Measurements from ENCODE around the gene PSTPIP2. TPM values are rescaled to one million over a fixed set of nuclear protein-coding genes. Genes with fewer than 3 reads are reported as not detected.

PSTPIP2 gene
- total RNA-seq, 2 experiments from 2014 or later = 21.6 to 22.0 TPM

Other genes starting within 250 kb of the PSTPIP2 start
- not detected for gene SIGLEC15, start 246.6 kb downstream of the PSTPIP2 start, total RNA-seq
- 10 to 100 TPM; 12.9 to 13.8 TPM for gene EPG5, start 104.9 kb downstream of the PSTPIP2 start, total RNA-seq
- 100 to 1,000 TPM; 519 to 526 TPM for gene ATP5F1A, start 26.0 kb upstream of the PSTPIP2 start, total RNA-seq
- 10 to 100 TPM; 61.1 to 66.3 TPM for gene HAUS1, start 32.1 kb upstream of the PSTPIP2 start, total RNA-seq

All from activated naive CD8-positive, alpha-beta T cell treated with anti-CD3 and anti-CD28 coated beads for 36 hours (primary cell).